IMR-90 (cell line): ENCODE measurements around the gene SAMM50. TPM values are rescaled to one million over a fixed set of nuclear protein-coding genes. Genes with fewer than 3 reads are reported as not detected.

Experiments used
- ATAC-seq: fragments of 200-7000 bp; cut with Tn5 transposase; 2 replicates; pipeline ENCODE4 v1.9.1; 2020; ENCODE audit warnings: low read depth, mild to moderate bottlenecking, moderate library complexity
- BruUV-seq: library from RNA; stranded (reverse); fragments of 400-500 nt; replicated peaks from 2 replicates; lab custom pipeline; 2021; lab: Mats Ljungman, UMichigan
- CTCF ChIA-PET: fragments of 300-600 bp; formaldehyde crosslinking; extraction: SDS; loops from one replicate; lab custom pipeline; 2021; ENCODE audit warnings: antibody characterized with exemption; lab: Yijun Ruan, JAX
- POLR2A ChIA-PET: fragments of 300-600 bp; sonication (Branson Sonifier 250); formaldehyde crosslinking; loops from one replicate; lab custom pipeline; 2022; ENCODE audit warnings: antibody characterized with exemption; ENCODE audit not compliant: unreplicated experiment; lab: Charles Lee
- DNase-seq: peaks from one replicate; pipeline ENCODE4 v3.0.0; 2013
- H2AFZ ChIP-seq: replicated peaks from 2 replicates; pipeline ENCODE3; 2013; ENCODE audit warnings: low read length, mild to moderate bottlenecking; ENCODE audit not compliant: poor library complexity
- H2AK5ac ChIP-seq: 2 replicates; pipeline ENCODE4 v1.6.1; 2013; ENCODE audit warnings: low read depth, low read length, inconsistent platforms
- H2AK9ac ChIP-seq: replicated peaks from 2 replicates; pipeline ENCODE3; 2013; ENCODE audit warnings: mild to moderate bottlenecking, low read depth, low read length, moderate library complexity; ENCODE audit not compliant: poor library complexity
- H2BK120ac ChIP-seq: 2 replicates; pipeline ENCODE4 v1.6.1; 2013; ENCODE audit warnings: low read depth, low read length, inconsistent platforms
- H2BK15ac ChIP-seq: 3 replicates; pipeline ENCODE4 v1.6.1; 2013; ENCODE audit warnings: low read depth, low read length, inconsistent platforms
- H2BK20ac ChIP-seq: 2 replicates; pipeline ENCODE4 v1.6.1; 2013; ENCODE audit warnings: low read depth, mild to moderate bottlenecking, inconsistent platforms, low read length, moderate library complexity
- H2BK5ac ChIP-seq: 2 replicates; pipeline ENCODE4 v1.6.1; 2013; ENCODE audit warnings: mild to moderate bottlenecking, low read depth, low read length, inconsistent platforms; ENCODE audit not compliant: poor library complexity, severe bottlenecking
- H3K14ac ChIP-seq: replicated peaks from 2 replicates; pipeline ENCODE4 v1.6.1; 2013; ENCODE audit warnings: low read depth, low read length, inconsistent platforms
- H3K18ac ChIP-seq: 2 replicates; pipeline ENCODE4 v1.6.1; 2013; ENCODE audit warnings: low read depth, low read length, control low read depth
- H3K23ac ChIP-seq: 2 replicates; pipeline ENCODE4 v1.6.1; 2013; ENCODE audit warnings: low read depth, low read length, inconsistent platforms
- H3K27ac ChIP-seq: 2 replicates; pipeline ENCODE4 v1.5.1; 2013; ENCODE audit warnings: mild to moderate bottlenecking, control low read depth, low read length; ENCODE audit not compliant: insufficient read depth
- H3K27me3 ChIP-seq: 2 replicates; pipeline ENCODE4 v1.6.1; 2013; ENCODE audit warnings: low read length; ENCODE audit not compliant: control insufficient read depth, insufficient read depth
- H3K36me3 ChIP-seq: 2 replicates; pipeline ENCODE4 v1.6.1; 2013; ENCODE audit warnings: low read length, mixed read lengths; ENCODE audit not compliant: control insufficient read depth, insufficient read depth
- H3K4ac ChIP-seq: 2 replicates; pipeline ENCODE4 v1.6.1; 2013; ENCODE audit warnings: low read depth, low read length, inconsistent platforms
- H3K4me1 ChIP-seq: 2 replicates; pipeline ENCODE4 v1.6.1; 2013; ENCODE audit warnings: low read length, mixed read lengths; ENCODE audit not compliant: control insufficient read depth, insufficient read depth
- H3K4me2 ChIP-seq: 2 replicates; pipeline ENCODE4 v1.6.1; 2013; ENCODE audit warnings: low read depth, mild to moderate bottlenecking, control low read depth, low read length, moderate library complexity
- H3K4me3 ChIP-seq: 2 replicates; pipeline ENCODE4 v1.5.1; 2013; ENCODE audit warnings: low read depth, mild to moderate bottlenecking, control low read depth, low read length, moderate library complexity; ENCODE audit not compliant: insufficient read depth
- H3K56ac ChIP-seq: 2 replicates; pipeline ENCODE4 v1.6.1; 2013; ENCODE audit warnings: low read length, inconsistent platforms; ENCODE audit not compliant: insufficient read depth; ENCODE audit errors: extremely low read depth
- H3K79me1 ChIP-seq, 2 experiments: 2 replicates each; pipeline ENCODE4 v1.6.1; 2013; ENCODE audit warnings: low read length in 2 of 2, inconsistent platforms in 1 of 2, low read depth in 1 of 2
- H3K9ac ChIP-seq: 2 replicates; pipeline ENCODE4 v1.6.1; 2013; ENCODE audit warnings: low read depth, low read length, control low read depth
- H3K9me1 ChIP-seq: 2 replicates; pipeline ENCODE4 v1.6.1; 2013; ENCODE audit warnings: low read length, inconsistent platforms; ENCODE audit not compliant: insufficient read depth
- H3K9me3 ChIP-seq: 2 replicates; pipeline ENCODE4 v1.6.1; 2013; ENCODE audit warnings: low read length; ENCODE audit not compliant: control insufficient read depth, insufficient read depth
- H4K20me1 ChIP-seq: 2 replicates; pipeline ENCODE4 v1.6.1; 2013; ENCODE audit warnings: low read length, inconsistent platforms; ENCODE audit not compliant: insufficient read depth
- H4K5ac ChIP-seq: 2 replicates; pipeline ENCODE4 v1.6.1; 2013; ENCODE audit warnings: mild to moderate bottlenecking, low read depth, low read length, control low read depth
- H4K8ac ChIP-seq, 2 experiments: 2 replicates each; pipeline ENCODE4 v1.6.1; 2013; ENCODE audit warnings: low read depth in 2 of 2, low read length in 2 of 2, control low read depth in 1 of 2, inconsistent platforms in 1 of 2
- H4K91ac ChIP-seq: 2 replicates; pipeline ENCODE4 v1.6.1; 2013; ENCODE audit warnings: low read depth, low read length, inconsistent platforms; ENCODE audit not compliant: insufficient read depth
- BHLHE40 ChIP-seq: fragments of 150-350 bp; IDR thresholded peaks from 2 replicates; pipeline ENCODE4 v1.6.1; 2016; ENCODE audit warnings: mild to moderate bottlenecking, low read depth, low read length
- CEBPB ChIP-seq: IDR thresholded peaks from 2 replicates; pipeline ENCODE4 v1.6.1; 2012; ENCODE audit warnings: low read depth, low read length, improper control_type of control experiment
- CHD1 ChIP-seq: IDR thresholded peaks from 2 replicates; pipeline ENCODE4 v1.6.1; 2012; ENCODE audit warnings: low read depth, low read length, improper control_type of control experiment
- FOS ChIP-seq: fragments of 150-350 bp; IDR thresholded peaks from 2 replicates; pipeline ENCODE4 v1.6.1; 2016; ENCODE audit warnings: low read depth, low read length
- MAFK ChIP-seq: IDR thresholded peaks from 2 replicates; pipeline ENCODE4 v1.6.1; 2012; ENCODE audit warnings: low read depth, low read length, improper control_type of control experiment
- MAZ ChIP-seq: IDR thresholded peaks from 2 replicates; pipeline ENCODE4 v1.6.1; 2012; ENCODE audit warnings: low read depth, mild to moderate bottlenecking, low read length, improper control_type of control experiment, moderate library complexity, borderline replicate concordance
- MXI1 ChIP-seq: IDR thresholded peaks from 2 replicates; pipeline ENCODE4 v1.6.1; 2012; ENCODE audit warnings: low read depth, mild to moderate bottlenecking, low read length, moderate library complexity, borderline replicate concordance
- NFE2L2 ChIP-seq: fragments of 150-350 bp; IDR thresholded peaks from 2 replicates; pipeline ENCODE4 v1.6.1; 2016; ENCODE audit warnings: low read depth, mild to moderate bottlenecking, low read length
- POLR2A ChIP-seq: IDR thresholded peaks from 2 replicates; pipeline ENCODE4 v1.6.1; 2012; ENCODE audit warnings: mild to moderate bottlenecking, low read depth, low read length
- RAD21 ChIP-seq: IDR thresholded peaks from 2 replicates; pipeline ENCODE4 v1.6.1; 2012; ENCODE audit warnings: low read length, improper control_type of control experiment
- RCOR1 ChIP-seq: IDR thresholded peaks from 2 replicates; pipeline ENCODE4 v1.6.1; 2012; ENCODE audit warnings: mild to moderate bottlenecking, low read length, improper control_type of control experiment; ENCODE audit not compliant: insufficient replicate concordance
- RFX5 ChIP-seq: IDR thresholded peaks from 2 replicates; pipeline ENCODE4 v1.8.0; 2012; ENCODE audit warnings: low read depth, mild to moderate bottlenecking, low read length, moderate library complexity
- SMC3 ChIP-seq: fragments of 150-350 bp; IDR thresholded peaks from 2 replicates; pipeline ENCODE4 v1.6.1; 2016; ENCODE audit warnings: low read depth, mild to moderate bottlenecking, antibody characterized with exemption, low read length, moderate library complexity
- USF2 ChIP-seq: fragments of 150-350 bp; IDR thresholded peaks from 2 replicates; pipeline ENCODE4 v1.6.1; 2017; ENCODE audit warnings: mild to moderate bottlenecking, antibody characterized with exemption, low read length, low read depth
- WGBS, 2 experiments: methylation state at CpG; one replicate each; pipeline versions ENCODE4 v1.1.5 to v1.1.7; 2013; ENCODE audit warnings: missing lambda C conversion rate in 2 of 2; ENCODE audit not compliant: insufficient read length in 1 of 2; ENCODE audit errors: extremely low coverage in 2 of 2; 5-methylcytosine and 5-hydroxymethylcytosine counted together
- dilution Hi-C: fragments of 300-500 bp; cut with HindIII; formaldehyde crosslinking; loops from one replicate; pipeline ENCODE4 v1.14.3; 2018; ENCODE audit warnings: low sequenced_read_pairs; ENCODE audit not compliant: unreplicated experiment
- in situ Hi-C: fragments of 300-500 bp; cut with MboI; formaldehyde crosslinking; loops from 3 replicates; pipeline ENCODE4 v1.14.3; 2019; ENCODE audit warnings: low sequenced_read_pairs, inconsistent platforms, mixed read lengths
- intact Hi-C: fragments of 100-400 bp; cut with micrococcal nuclease; formaldehyde crosslinking; loops from 2 replicates; pipeline ENCODE4 v1.10.0; 2022
- polyA plus RNA-seq, 3 experiments: library from polyadenylated mRNA; depleted of rRNA; stranded (reverse); fragments of >200 nt; gene quantifications; 2 replicates each; pipeline ENCODE4 v1.2.3, GENCODE V29; 2012; ENCODE audit warnings: low replicate concordance in 1 of 3
- total RNA-seq: library from RNA; depleted of rRNA; stranded (reverse); fragments of >200 nt; gene quantifications from 2 replicates; pipeline ENCODE4 v1.2.3, GENCODE V29; 2012
- TF ChIP-seq, protein P1 (sequence below): conservative IDR thresholded peaks from 2 replicates; pipeline ENCODE4 v1.5.1; 2012; ENCODE audit warnings: mild to moderate bottlenecking, low read depth, low read length, improper control_type of control experiment
- TF ChIP-seq, protein P2 (sequence below): fragments of 150-350 bp; IDR thresholded peaks from 2 replicates; pipeline ENCODE4 v1.6.1; 2016; ENCODE audit warnings: low read depth, mild to moderate bottlenecking, low read length, moderate library complexity, borderline replicate concordance

Gene SAMM50
- total and polyA plus RNA-seq, 2 of the 4 experiments (the other 2 are of a cell fraction) = 40.6 to 43.7 TPM

DNA sequence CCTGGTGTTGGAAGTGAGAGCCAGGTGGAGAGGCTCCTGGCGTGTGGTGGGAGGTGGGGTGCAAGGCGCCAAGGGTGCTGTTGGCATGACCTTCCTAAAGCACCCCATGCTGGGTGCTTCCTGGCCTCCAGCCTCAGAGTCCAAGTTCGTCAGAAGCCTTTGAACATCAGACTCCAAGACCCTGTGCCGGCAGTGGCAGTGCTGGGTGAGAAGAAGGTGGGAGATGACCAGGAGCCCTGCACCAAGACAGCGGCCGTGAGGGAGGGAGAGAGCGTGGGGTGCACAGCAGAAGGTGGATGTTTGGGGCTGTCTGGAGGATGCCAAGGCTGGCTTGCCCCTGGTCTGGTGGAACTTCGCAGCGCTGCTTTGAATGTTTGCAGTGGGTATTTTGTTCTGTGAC lies 39.2 kb downstream of the SAMM50 start:
- Histone ChIP-seq H4K8ac (no peak overlapping the region), H3K23ac (no peak overlapping the region), H4K91ac (no peak overlapping the region), H3K56ac (no peak overlapping the region), H4K5ac (no peak overlapping the region), H2BK20ac (no peak overlapping the region), H3K36me3 (peaks cover 62% of the 10 kb centered on the region), H3K9ac (no peak overlapping the region), H3K4ac (no peak overlapping the region), H4K20me1 (peaks cover 15% of the 10 kb centered on the region), H3K14ac (no peak overlapping the region), H2AK5ac (no peak overlapping the region), H3K27ac (no peak overlapping the region), H3K79me1 (peaks cover 0 to 15% of the 10 kb centered on the region in 2 experiments; a peak in 2 of 4 replicates), H3K18ac (no peak overlapping the region), H3K9me1 (no peaks in the 10 kb centered on the region), H2AFZ (peak overlapping the region; percentile 54), H2BK120ac (no peak overlapping the region), H2BK15ac (no peak overlapping the region), H3K27me3 (no peaks in the 10 kb centered on the region), H3K4me2 (no peak overlapping the region), H3K4me1 (peaks cover 7% of the 10 kb centered on the region; the same call in 1 of the 2 replicates), H3K9me3 (no peaks in the 10 kb centered on the region), H2AK9ac (no peak overlapping the region), H3K4me3 (no peak overlapping the region), H2BK5ac (no peak overlapping the region)
- no TSS peak for BruUV-seq
- no peak for ATAC-seq
- 86% methylated on average over 6 of the region's 9 CpGs; no CpG with 5 or more reads in 1 of the 2 experiments for WGBS, 2 experiments
- intact Hi-C loops (loop anchor here (5.0 kb wide), 3 partner anchors 333 to 673 kb away; no protein-coding TSS in a partner anchor), dilution Hi-C loops (no loop called here), in situ Hi-C loops (loop anchor here (10.0 kb wide), 1 partner anchor 340 kb away; no protein-coding TSS in a partner anchor)
- ChIA-PET CTCF (interaction anchor here (0.7 to 2.1 kb wide), 4 partner anchors 92 to 631 kb away, joined by 3 to 26 read pairs (median 6); no protein-coding TSS in a partner anchor), POLR2A (no interaction called here)
- DNase-seq = no peak
- TF ChIP-seq RAD21 = no peak
- TF ChIP-seq FOS = no peak
- no peak for TF ChIP-seq MAZ
- TF ChIP-seq, protein P1, sequence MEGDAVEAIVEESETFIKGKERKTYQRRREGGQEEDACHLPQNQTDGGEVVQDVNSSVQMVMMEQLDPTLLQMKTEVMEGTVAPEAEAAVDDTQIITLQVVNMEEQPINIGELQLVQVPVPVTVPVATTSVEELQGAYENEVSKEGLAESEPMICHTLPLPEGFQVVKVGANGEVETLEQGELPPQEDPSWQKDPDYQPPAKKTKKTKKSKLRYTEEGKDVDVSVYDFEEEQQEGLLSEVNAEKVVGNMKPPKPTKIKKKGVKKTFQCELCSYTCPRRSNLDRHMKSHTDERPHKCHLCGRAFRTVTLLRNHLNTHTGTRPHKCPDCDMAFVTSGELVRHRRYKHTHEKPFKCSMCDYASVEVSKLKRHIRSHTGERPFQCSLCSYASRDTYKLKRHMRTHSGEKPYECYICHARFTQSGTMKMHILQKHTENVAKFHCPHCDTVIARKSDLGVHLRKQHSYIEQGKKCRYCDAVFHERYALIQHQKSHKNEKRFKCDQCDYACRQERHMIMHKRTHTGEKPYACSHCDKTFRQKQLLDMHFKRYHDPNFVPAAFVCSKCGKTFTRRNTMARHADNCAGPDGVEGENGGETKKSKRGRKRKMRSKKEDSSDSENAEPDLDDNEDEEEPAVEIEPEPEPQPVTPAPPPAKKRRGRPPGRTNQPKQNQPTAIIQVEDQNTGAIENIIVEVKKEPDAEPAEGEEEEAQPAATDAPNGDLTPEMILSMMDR = no peak
- no peak for TF ChIP-seq USF2
- TF ChIP-seq RFX5 = no peak
- no peak for TF ChIP-seq NFE2L2
- TF ChIP-seq MXI1 = no peak
- no peak for TF ChIP-seq SMC3
- no peak for TF ChIP-seq CHD1
- TF ChIP-seq POLR2A = no peak
- no peak for TF ChIP-seq RCOR1
- TF ChIP-seq MAFK = no peak
- TF ChIP-seq BHLHE40 = no peak
- TF ChIP-seq CEBPB = no peak
- TF ChIP-seq, protein P2, sequence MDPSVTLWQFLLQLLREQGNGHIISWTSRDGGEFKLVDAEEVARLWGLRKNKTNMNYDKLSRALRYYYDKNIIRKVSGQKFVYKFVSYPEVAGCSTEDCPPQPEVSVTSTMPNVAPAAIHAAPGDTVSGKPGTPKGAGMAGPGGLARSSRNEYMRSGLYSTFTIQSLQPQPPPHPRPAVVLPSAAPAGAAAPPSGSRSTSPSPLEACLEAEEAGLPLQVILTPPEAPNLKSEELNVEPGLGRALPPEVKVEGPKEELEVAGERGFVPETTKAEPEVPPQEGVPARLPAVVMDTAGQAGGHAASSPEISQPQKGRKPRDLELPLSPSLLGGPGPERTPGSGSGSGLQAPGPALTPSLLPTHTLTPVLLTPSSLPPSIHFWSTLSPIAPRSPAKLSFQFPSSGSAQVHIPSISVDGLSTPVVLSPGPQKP = no peak
